HG03457 (cell line): ENCODE data around the gene DUSP22.
"Not testable (repeated sequence)": the region's sequence is repeated elsewhere in the genome, so short reads cannot be mapped to it uniquely, and the experiment has no call there.

Source experiments
- ATAC-seq: cut with Tn5 transposase; IDR thresholded peaks from one replicate; pipeline ENCODE4 v1.9.1; 2021; ENCODE audit warnings: moderate number of reproducible peaks; ENCODE audit not compliant: unreplicated experiment

DUSP22 gene

DNA sequence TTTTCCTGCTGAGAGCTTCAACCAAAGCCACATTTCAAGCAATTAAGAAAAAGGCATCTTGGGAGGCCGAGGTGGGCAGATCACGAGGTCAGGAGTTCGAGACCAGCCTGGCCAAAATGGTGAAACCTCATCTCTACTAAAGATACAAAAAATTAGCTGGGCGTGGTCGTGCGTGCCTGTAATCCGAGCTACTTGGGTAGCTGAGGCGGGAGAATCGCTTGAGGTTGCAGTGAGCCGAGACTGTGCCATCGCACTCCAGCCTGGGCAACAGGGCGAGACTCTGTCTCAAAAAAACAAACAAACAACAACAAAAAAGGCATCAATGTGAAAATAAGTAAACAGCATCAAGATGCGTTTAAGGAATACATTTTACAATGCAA is 85.3 kb downstream of the DUSP22 start:
- ATAC-seq = not testable (repeated sequence)

- ATAC-seq = no peak
These were observed 86.0 kb downstream of the DUSP22 start for GRCh38 chr6:378090-378957.

GRCh38 chr6:378958-379409 is 86.7 kb downstream of the DUSP22 start:
- no peak for ATAC-seq

DNA sequence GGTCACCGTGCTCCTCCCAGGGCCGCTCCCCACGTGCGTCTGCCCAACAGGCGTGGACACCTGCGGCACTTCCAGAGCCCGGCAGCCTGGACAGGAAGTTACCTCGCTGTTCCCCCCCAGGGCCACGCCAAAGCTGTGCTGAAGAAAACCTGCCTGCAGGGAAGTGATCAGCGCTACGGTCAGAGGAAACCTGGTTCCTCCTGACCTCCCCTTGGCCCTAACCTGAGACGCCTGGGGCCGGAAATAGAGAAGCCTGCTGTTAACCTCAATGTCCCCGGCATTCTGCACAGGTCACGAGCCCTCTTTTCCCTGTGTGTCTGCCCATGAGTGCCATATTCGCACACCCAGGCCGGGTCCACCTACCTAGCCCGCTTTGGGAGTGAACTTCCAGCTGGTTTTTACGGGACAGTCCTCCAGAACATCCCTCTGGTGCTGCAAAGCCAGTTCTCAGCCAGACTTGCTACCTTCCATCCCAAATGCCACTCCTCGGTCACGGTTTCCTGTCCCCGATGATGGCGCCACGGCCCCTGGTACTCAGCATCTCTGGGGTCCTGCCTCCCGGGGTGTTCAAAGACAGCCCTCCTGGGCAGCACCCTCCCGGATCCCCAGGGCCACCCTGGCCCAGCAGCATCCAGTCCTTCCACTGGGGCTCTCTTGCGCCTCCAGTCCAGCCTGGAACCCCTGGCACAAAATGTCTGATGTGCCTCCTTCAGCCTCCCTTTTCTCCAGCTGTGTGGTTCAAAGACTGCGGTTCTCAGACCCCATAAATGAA is 87.3 kb downstream of the DUSP22 start:
- no peak for ATAC-seq

GRCh38 chr6:380234-381218 is 88.2 kb downstream of the DUSP22 start:
- no peak for ATAC-seq

DNA sequence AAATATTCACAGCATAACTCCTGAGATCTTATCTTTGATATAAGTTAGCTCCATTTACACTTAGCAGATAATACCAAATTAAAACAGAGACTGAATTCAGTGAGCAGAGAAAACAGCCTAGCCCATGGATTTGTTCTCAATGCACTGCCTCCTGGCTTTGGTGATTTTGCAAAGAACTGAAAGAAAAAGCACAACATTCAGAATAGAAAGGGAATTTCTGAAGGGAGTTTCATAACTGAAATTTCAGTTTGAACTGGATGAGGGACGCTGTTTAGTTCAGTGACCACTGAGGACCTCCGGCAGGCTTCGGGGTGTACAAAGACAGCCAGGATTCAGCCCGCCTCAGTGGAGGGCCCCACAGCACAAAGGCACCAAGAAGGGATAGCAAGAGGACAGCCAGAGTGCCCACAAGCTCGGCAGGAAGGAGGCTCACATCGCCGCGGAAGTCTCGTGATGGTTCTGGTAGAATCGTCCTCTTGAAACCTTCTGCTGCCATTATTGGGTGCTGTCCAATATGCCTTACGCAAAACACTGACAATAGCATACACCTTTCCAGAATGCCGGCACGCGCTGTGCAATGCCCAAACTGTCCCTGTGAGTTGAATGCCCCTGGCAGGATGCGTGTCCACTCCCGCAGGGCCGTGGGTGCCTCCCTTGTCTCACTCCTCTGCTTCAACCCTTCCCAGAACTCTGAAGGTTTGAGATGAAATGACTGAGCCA is 89.6 kb downstream of the DUSP22 start:
- no peak for ATAC-seq

DNA sequence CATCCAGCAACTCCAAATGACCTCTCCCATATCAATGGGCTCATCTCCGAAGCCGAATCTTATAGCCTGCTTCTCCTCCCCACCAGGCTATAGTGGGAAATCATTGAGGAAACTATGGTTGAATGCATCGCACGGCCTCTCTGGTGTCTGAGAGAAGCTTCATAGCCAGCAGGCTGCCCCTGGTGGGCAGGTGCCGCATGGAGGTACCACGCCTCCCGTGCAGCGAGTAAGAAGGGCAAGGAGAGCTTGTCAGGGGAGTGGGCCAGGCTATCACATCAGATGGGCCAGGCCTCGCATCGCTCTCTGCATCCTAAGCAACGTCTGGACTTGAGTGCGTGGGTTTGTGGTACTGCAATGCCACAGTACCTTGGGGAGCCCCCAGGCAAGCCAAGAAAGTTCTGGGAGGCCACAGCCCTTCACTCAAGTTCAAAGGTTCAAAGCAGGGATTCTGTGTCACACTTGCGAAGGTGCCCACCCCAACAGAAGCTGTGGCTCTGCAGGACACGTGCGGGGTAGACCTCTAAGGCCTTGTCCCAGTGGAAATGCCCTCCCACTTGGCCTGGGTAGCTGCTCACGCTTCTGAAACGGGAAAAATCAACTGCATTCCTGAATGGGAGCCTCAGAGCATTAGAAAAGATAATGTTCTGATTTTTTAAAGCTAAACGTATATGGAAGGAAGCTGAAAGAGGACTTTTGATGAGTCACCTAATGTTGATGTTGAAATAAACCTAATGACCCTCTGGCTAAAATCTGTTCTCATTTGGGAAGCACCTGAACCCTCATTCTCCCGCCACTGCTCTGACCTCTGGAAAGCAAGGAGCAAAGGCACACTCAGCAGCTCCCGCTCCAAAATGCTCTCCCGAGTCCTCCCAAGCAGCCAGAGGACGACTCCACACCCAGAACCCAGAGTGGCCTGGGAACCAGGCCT is 90.9 kb downstream of the DUSP22 start:
- no peak for ATAC-seq

- no peak for ATAC-seq
These were observed 91.6 kb downstream of the DUSP22 start for GRCh38 chr6:383856-384255.

- no peak for ATAC-seq
These were observed 92.6 kb downstream of the DUSP22 start for GRCh38 chr6:384898-385297.

GRCh38 chr6:385614-386013 is 93.3 kb downstream of the DUSP22 start:
- no peak for ATAC-seq

- ATAC-seq = no peak
These were observed 94.5 kb downstream of the DUSP22 start for GRCh38 chr6:386688-387266.

GRCh38 chr6:387293-387741 is 95.0 kb downstream of the DUSP22 start:
- ATAC-seq = no peak

DNA sequence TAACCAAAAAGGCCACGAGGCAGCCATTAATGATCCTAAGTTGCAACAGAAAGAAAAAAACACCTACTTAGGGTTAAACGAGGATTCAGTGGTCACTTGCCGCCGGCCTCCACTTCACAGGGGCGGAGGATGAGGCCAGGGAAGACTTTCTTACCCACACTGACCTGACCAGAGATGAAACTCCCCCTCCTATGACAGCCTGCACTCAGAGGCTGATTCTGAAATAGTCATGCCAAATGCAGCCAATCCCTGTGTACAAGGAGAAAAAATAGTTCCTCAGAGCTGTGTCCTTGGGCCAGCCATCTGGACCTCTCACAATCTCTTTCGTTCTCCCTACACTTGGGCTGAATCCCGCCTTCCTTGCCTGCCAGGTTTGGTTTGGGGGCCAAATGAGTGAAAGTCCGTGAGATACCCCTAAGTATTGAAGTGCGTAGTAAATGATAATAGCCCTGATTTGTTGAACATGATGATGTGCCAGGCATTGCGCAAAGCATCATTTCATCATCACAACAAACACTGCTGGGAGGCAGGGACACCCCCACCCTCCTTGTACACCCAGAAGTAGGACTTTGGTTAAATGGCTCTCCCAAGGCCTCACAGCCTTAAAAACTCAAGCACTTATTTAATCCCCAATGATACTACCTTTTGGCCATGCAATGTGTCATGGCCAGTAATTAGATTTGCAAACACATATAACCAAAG is 96.1 kb downstream of the DUSP22 start:
- ATAC-seq = no peak

DNA sequence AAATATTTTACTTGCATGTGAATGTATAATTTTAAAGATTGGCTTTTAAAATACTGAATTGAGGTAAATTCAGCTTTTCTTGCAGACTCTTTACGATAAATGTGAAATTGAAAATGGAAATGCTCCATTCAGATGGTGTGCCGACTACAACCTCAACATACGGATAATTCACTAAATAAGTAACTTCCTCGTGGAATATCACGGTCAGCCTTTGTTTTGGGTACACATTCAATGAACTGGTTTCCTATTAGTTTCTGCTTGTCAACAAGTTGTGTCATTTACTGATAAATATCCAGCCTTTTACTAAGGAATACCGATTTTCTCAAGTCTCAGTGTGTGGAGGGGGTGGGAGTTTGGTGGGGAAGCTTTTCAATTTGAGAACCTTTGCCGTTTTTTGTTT is 96.9 kb downstream of the DUSP22 start:
- ATAC-seq = no peak

DNA sequence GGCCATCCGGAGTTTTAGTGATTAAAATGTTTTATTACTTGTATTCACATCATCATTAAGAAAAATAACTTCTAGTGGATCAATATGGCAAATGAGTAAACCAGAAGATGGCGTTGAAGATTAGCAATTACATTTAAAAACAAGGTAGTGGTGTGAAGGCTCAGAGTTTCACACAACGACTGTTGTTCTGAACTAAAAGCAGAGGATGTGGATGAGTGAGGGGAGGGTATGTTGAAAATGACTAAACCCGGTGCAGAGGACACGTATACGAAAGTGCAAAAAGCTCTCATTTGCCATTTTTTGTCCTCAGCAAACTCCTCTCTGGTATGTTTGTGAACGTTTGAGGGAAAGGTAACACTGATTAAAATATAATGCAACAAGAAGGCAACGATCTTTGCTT is 97.3 kb downstream of the DUSP22 start:
- no peak for ATAC-seq

DNA sequence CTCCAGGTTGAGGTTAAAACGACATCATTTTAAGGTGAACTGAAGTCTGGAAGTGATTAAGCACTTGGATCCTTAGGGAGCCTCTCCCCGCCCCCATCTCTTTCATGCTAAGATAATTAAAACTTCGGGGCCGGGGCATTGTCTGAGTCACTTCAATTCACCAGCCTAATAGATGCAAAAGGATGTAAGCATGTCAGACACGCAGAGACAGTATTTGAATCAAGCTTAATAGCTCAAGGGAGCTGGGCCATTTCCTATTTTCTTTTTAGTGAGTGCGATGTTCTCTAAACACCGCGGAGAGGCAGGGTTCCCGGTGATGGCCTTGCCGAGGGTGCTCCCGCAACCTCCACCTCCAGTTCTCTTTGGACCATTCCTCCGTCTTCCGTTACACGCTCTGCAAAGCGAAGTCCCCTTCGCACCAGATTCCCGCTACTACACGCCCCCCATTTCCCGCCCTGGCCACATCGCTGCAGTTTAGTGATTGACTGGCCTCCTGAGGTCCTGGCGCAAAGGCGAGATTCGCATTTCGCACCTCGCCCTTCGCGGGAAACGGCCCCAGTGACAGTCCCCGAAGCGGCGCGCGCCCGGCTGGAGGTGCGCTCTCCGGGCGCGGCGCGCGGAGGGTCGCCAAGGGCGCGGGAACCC is 98.7 kb downstream of the DUSP22 start:
- no peak for ATAC-seq

- ATAC-seq = no peak
These were observed 99.5 kb downstream of the DUSP22 start, which contains the start of gene IRF4 for GRCh38 chr6:391559-392440. TSS of gene IRF4 (plus strand) at chr6:391752. CDS start at chr6:393153, 1,401 bp downstream.
